ENCODE results near the gene GLT1D1.

Gene GLT1D1

DNA sequence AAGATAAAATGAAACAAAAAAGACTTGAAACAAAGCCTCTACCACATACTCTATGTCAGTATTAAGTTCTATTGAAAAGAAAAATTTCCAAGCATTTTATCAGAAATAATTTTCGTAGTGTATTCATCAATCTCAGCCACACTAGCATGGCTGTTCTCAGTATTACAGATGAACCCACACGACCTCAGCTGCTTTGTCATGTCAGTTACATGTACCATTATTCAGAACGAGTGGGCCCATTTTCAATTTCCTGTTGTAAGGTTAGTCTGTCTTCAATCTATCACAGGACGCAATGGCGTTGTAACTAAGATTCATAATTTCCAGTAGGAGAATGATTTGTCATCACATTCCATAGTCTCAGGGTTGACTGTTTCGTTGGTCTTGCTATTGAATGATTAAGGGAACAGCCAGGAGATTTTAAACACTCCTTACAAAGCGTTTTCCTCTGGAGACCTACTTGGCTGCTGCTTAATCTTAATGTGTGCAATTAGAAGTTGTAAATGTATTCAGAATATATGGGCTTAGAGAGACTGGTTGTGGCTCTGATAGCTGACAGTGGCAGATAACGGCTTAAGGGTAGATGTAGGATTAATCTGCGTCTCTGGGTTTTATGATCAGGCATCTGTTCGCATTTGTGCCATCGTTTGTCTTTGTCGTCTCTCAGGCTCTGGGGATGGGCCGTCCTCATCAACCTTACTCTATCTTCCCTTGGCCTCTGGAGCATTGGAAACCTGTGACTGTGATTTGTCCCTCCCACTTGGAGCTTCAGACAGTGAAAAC is 65.4 kb downstream of the GLT1D1 start:
- DNase-seq, result no peak

DNA sequence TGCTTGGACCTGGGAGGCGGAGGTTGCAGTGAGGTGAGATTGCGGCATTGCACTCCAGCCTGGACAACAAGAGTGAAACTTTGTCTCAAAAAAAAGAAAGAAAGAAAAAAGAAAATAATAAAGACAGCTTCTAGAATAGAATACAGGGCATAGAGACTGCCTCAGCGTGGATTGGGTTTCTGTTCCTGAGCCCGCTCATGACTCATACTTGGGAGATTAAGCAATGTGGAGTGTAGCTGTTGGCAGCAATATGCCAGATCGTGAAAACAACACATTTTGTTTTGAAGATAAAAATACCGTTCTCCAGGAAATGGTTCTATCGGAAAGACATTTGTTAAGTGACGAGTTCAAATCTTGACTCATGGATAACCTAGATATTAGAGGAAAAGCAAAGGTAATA is 67.2 kb downstream of the GLT1D1 start:
- DNase-seq, result no peak

DNA sequence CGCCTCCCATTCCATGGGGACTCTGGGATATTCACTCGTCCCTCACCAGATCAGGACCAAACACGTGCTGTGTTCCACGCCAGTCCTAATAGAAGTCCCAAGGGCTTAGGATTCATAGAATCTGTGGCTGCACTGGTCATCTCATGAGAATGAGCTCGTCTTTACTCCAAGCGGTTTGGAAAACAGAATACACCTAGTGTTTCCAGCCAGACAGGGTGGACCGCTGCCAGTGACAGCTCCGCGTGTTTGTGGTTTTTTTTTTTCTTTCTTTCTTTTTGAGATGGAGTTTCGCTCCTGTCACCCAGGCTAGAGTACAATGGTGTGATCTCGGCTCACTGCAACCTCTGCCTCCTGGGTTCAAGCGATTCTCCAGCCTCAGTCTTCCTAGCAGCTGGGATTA is 75.1 kb downstream of the GLT1D1 start:
- no peak for DNase-seq

DNA sequence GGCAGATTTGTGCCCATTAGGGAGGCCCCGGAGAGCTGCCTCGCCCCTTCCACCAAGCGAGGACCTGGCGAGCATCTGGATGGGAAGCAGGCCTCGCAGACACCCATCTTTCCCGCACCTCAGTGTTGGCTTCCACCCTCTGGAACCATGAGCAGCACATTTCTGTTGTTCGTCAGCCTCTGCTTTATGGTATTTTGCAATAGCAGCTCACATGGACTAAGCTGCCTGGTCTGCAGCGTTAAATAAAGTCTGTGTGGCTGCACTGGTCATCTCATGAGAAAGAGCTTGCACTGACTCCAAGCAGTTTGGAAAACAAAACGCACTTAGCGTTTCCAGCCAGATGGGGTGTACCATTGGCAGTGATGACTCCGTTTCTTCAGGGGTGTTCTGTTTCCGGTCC is 75.8 kb downstream of the GLT1D1 start:
- no peak for DNase-seq

DNA sequence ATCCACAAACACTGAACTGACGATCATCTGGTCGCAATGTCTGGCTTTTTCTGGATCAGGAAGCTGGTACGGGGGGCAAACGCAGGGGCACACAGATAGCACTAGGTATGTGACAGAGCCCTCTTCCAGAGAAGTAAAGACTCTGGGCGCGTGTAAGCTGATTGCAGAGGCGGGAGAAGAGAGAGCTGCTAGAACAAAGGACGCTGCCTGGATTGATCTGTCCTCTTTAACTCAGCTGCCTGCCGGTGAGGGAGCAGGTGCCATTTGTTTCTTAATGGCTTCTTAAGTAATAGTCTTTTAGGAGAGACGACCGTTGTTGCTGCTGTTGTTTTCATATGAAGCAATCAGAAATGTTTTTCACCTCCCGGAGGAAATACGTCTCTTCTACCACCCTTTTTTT is 77.3 kb downstream of the GLT1D1 start:
- peak; percentile 61 for DNase-seq

DNA sequence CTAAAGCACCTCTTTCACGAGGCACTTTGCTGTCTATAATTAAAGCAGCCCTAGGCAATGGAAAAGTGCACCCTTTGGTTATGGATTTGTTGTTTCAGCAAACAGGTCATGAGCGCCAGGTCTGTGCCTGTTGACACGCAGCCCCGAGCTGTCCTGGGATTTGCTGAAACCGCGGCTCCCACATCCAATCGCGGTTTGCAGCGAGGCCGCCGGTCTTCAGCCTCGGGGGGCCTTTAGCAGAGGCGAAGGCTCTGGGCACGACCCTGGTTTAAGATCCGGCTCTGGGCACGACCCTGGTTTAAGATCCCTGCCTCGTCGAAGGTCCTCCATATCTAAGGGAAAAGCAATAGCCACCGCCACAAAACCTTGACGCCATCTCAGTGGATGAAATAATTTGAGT is 79.2 kb downstream of the GLT1D1 start:
- no peak for DNase-seq

DNA sequence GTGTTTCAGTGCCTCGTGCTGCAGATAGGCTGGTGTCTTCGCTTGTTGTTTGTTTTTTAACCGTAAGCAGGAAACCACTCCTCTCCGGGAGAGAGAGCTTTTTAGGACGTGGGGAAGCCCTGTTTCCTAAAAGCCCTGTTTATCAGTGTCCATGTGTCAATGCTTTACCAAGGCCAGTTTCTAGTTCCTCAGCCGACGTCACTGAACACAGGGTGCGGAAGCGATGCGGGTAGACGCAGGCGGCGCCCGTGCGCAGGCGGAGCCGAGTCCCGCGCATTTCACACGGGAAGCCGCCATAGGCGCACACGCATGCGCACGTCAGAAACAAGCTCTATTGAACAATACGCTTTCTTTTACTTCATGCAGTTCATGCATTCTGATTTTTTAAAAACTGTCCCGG is 79.8 kb downstream of the GLT1D1 start:
- DNase-seq, result no peak

DNA sequence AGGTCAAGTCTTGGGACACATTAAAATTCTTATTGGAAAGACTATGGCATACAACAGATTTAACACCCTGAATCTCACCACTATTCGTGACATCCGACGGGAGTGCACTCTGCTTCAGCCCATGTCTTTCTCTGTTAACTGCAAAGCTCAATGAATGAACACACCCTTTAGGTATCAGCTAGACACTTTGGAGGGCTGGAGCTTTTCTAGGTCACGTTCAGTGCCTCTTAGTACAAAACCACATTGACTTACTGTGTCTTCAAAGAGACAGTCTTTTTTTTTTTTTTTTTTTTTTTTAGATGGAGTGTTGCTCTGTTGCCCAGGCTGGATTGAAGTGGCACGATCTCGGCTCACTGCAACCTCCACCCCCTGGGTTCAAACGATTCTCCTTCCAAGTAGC is 80.6 kb downstream of the GLT1D1 start:
- DNase-seq, result no peak

DNA sequence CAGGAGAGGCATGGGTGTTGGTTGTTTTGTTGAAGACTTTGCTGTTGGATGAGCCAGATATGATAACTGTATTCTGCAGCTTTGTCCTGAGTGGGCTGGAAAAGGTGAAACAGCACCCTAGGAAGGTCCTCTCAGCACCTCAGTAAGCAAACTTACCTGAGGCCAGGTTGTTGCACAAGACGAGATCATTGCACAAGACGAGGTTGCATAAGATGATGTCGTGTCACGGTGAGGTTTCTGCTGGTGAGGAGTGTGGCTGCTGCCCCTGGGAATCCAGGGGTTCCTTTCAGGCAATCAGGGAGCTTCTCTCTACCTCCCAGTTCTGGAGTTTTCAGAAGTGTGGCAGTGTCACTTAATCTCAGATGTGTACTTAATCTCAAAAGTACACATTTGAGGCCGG is 85.6 kb downstream of the GLT1D1 start:
- no peak for DNase-seq

DNA sequence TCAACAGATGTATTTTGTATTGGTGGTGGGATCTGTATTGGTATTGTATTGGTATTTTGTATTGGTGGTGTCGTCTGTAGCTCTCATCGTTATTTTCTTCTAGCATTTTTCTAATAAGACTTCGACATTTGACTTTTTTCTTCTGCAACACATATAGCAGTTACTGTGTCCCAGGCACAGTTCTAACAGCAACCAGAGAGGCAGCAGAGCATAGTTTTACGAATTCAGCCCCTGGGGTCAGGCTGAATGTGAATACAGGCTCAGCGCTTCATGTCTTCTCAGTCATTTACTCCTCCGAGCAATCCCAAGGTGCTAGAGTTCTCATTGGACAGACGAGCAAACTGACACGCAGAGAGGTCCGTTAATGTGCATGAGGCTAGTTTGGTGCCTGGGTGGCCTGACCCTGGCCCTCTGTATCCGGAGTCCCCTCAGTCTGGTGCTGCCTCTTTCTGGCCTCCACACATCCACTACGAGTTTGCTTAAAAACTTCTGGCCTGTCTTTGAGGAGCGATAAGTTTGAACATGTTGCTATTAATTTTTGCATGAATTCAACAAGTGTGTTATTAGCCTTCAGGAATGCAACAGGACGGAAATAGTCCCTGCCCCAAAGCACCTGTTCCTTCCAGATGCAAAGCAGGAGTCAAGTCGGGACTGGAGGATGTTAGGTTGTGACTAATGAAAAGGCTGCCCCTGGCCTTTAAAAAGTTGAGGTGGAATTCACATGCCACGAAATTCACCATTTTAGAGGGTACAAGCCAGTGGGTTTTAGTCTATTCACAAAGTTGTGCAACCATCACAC is 87.0 kb downstream of the GLT1D1 start:
- no peak for DNase-seq

DNA sequence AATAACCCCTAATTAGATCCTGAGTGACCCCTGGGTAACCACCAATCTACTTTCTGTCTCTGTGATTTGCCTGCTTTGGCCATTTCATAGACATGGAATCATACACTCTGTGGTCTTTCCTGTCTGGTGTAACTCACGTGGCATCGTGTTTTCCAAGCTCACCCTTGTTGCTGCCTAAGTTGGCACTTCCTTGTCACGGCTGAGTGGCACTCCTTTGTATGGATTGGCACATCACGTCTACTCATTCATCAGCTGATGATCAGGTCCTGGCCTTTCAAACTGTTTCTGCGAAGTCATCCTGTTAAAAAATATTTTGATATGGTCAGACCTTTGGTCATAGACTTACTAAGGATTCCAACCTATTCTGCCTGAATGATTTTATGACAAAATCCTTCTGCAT is 87.7 kb downstream of the GLT1D1 start:
- no peak for DNase-seq

DNA sequence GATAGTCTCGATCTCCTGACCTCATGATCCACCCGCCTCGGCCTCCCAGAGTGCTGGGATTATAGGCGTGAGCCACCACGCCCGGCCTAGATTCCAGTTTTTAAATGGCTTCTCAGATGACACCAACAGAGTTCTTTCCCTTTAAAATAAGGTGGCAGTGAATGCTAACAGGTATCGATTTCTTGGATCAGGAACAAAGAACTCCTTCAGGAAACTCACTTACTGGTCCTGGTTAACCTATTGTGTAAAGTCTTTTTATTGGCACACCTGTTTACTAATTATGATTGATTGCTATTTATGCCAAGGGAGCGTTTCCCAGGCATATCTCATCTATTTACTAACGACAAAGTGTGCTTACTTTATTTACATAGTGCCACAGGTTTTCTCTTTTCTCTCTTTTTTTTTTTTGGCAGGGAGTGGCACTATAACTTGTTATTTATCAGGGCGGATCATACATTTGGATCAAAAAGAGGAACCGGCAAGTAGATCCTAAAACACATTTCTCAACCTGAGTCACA is 89.7 kb downstream of the GLT1D1 start:
- peak; percentile 39 for DNase-seq

DNA sequence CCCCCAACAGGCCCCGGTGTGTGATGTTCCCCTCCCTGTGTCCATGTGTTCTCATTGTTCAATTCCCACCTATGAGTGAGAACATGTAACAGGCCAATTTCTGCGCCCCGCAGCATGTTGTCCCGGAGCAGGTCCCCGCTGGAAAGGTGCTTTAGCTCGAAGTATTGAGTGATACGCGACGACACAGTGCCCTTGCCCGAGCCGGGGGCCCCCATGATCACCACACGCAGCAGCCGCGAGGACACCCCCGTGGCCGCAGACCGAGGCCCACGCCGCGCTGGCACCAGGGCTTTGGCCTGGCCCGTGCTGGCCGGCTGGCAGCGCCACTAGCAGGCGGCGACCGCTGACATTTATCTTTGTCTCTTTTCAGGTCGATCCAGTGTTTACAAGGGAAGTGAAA is 91.7 kb downstream of the GLT1D1 start:
- DNase-seq, result no peak

DNA sequence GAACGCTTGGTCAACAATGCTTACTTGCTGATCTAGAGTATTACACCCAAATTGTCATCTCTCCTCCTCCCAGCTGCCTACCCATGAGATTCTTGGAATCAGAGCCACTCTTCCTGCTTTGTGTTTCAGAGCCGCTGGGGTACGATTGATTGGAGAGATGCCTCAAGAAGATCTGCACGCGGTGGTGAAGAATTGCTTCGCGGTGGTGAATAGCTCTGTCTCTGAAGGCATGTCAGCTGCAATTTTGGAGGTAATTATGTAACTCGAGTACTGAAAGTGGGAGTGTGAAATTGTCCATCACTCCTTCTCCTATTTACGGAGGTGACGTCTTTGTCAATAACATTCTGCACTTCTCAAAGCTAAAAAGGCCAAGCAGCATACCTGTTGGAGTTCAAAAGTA is 93.9 kb downstream of the GLT1D1 start:
- DNase-seq, result no peak

DNA sequence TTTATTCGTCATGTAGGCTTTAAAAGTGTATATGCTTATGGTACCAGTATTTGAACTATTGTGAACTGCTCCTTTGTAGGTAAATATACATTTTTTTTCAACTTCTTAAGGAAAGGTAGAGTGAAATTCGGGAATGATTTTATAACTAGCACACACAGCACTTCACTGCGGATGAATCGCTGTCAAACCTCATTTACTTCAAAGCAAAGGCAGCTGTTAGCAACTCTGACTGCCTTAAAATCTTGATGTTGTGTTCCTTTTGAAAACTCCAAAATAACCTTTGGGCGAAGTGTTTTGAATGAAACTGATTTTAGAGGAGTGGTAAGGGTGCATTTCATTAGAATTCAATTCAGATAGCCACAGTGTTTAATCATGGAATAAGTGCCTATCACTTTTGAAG is 95.8 kb downstream of the GLT1D1 start:
- DNase-seq, result no peak

DNA sequence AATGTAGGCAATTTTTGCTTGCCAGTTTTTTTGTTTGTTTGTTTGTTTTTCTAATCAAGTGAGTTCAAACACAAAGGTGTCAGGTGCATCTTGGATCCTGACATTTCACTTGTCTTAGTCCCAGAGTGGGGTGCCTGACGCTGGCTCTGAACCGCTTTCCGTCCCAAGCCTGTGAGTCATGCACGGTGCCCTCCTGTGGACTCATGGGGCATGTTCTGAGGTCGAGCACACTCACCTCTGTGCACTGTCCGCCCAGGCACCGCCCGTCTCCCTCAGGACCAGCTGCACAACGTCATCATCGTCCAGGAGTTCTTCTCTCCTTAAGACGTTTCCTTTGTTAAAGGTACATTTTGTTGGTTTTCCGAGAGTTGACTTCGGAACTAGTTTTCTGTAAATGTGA is 98.2 kb downstream of the GLT1D1 start:
- DNase-seq, result no peak

DNA sequence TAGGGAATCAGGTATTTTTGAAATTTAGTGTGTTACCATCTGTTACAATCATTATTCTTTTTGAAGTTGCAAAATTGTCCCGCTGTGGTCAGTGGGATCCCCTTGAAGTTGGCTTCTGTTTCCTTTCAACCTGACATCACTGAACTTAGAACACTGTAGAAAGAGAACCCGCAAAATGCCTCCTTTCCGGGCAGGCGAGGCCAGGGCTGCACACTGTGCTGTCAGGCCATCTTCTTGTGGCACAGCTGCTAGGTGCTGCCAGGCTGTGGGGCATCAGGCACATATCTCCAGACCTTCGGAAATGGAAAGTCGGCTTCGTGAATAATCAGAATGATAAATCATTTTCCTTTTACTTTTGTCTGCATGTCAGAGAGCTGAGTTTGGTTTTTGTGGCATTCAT is 103.5 kb downstream of the GLT1D1 start:
- DNase-seq, result no peak

DNA sequence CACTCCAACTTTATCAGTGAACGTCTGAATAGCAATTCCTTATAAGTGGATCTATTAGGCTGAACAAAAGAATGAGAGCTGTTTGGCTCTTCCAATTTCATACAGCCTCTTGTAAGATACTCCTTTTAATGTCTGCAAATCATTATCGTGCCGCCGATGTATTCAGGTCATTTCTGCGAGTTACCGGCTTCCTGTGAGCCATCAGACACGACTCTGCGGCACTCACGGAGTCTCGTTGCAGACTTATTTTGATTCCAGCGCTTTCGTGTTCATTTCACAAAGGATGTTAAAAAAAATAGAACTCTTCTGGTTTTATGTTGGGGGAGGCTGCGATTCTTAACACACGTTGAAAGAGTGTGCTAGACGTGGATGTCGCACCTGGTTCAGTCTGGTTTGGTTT is 106.6 kb downstream of the GLT1D1 start:
- DNase-seq, result no peak

DNA sequence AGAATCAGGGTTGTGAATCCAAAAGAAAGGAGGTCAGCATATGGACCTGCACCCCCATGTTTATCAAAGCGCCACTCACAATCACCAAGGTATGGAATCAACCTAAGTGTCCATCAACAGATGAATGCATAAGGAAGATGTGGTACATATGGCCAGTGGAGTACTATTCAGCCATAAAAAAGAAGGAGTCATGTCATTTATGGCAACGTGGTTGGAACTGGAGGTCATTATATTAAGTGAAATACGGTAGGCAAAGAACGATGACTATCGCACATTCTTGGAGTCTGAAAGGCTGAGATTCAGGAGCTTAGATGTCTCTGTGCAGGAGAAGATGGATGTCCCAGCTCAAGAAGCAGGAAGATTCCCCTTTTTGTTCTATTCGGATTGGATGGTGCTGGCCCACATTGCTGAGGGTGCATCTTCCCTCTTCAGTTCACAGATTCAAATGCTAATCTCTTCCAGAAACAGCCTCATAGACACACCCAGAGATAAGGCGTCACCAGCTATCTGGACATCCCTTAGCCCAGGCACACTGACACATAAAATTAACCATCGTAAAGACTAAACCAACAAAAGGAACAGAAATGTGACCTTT is 108.1 kb downstream of the GLT1D1 start:
- no peak for DNase-seq

DNA sequence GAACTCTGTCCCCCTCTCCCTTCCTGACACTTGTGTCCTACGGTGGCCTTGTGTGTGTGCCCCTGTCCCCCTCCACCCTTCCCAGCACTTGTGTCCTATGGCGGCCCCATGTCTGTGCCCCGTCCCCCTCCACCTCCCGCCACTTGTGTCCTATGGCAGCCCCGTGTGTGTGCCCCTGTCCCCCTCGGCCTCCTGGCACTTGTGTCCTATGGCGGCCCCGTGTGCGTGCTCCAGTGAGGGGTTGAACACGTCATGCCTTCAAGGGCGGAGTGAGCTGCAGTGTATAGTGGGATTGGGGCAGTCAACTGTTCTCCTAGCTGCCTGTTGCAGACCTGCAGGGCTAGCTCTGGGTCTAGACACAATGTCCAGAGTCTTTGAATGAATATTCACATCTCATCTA is 108.7 kb downstream of the GLT1D1 start:
- no peak for DNase-seq

DNA sequence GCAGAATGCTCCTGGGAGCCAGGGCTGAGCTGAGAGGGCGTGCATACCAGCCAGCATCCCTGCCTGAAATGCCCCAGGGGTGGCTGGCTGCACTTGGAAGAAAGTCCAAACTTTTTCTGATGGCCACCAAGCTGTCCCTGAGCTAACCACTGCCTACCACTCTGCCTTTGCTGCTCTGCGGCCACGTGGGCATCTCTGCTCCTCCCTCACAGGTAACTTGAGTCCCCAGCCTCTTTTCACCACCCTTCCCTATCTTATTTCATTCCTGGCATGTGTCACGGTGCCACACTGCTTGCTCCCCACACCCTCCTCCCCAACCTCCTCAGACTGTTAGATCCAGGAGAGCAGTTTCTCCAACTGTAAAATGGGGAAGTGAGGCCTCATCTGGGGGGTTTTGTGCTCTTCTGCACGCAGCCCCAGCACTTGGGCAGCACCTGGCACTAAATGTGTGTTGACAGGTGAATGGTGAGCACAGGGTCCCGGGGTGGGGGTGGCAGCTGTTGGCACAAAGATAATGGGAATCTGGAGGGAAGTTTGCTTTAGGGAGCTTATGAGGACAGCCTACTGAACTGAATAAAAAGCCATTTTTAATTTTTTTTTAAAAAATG is 113.0 kb downstream of the GLT1D1 start:
- DNase-seq, result peak; percentile 41

DNA sequence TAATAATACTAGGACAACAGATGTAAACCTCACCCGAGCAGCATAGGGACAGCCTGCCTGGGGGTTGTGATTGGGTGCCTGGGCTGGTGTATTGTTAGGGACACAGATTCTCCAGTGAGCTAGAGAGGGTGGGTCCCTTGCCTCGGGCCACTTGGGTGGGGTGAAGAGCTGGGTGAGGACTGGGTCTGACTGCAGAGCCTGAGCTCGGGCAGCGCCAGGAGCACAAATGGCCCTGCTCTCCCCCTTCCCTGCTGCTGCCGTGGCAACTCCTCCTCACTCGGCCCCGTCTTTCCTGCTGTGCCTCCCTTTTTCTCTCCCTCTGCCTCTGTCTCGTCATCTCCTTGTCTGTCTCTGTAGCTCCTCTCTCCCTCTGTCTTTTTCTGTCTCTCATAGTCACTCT is 115.4 kb downstream of the GLT1D1 start:
- no peak for DNase-seq

DNA sequence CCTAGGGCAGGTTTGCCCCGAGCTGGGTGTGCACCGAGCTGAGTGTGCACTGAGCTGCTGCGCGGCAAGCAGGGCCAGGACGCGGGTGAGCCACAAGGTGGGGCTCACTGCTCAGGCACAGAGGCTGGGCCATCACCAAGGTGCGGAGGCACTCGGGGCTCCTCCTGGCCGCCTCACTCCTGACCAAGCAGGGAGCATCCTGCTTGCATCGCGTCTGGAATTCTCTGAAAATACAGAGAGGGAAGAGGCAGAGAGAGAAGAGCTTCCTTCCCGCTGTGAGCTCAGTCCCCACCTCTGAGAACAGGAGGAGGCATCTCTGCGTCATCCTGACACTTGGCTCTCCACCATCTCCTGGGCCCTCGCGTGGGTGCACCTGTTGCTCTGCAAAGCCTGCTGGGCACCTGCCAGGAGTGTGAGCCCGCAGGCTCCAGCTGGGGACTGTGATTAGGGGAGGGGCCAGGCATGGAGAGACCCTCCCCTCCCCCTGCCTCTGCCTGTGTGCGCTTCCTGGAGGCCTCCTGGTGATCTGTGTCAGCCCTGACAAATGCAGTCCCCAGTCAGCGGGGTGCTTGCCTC is 116.3 kb downstream of the GLT1D1 start:
- peak; percentile 92 for DNase-seq
